Parathyroid adenoma (tissue), 2 donors: ENCODE data around the gene FAM193B.

Experiments used
- H2AFZ ChIP-seq: fragments of 300-600 bp; sonication (generic); one replicate; pipeline ENCODE4 v1.7.0; 2017; ENCODE audit warnings: antibody characterized with exemption, mild to moderate bottlenecking
- H3K27ac ChIP-seq: fragments of 300-600 bp; sonication (generic); one replicate; pipeline ENCODE4 v1.7.0; 2017
- H3K27me3 ChIP-seq: fragments of 300-600 bp; sonication (generic); one replicate; pipeline ENCODE4 v1.7.0; 2017; ENCODE audit warnings: low read length; ENCODE audit not compliant: control insufficient read depth, insufficient read depth
- H3K36me3 ChIP-seq: fragments of 300-600 bp; sonication (generic); one replicate; pipeline ENCODE4 v1.7.0; 2017; ENCODE audit warnings: low read length; ENCODE audit not compliant: control insufficient read depth, insufficient read depth
- H3K4me1 ChIP-seq: fragments of 300-600 bp; sonication (generic); one replicate; pipeline ENCODE4 v1.7.0; 2017; ENCODE audit warnings: control low read depth
- H3K4me2 ChIP-seq: fragments of 300-600 bp; sonication (generic); one replicate; pipeline ENCODE4 v1.7.0; 2017; ENCODE audit warnings: low read length
- H3K4me3 ChIP-seq: fragments of 300-600 bp; sonication (generic); one replicate; pipeline ENCODE4 v1.7.0; 2017; ENCODE audit warnings: low read depth, low read length
- H3K79me2 ChIP-seq: fragments of 300-600 bp; sonication (generic); one replicate; pipeline ENCODE4 v1.7.0; 2017; ENCODE audit warnings: control low read depth
- H3K9ac ChIP-seq: fragments of 300-600 bp; sonication (generic); one replicate; pipeline ENCODE4 v1.7.0; 2017; ENCODE audit warnings: mild to moderate bottlenecking
- H3K9me3 ChIP-seq: fragments of 300-600 bp; sonication (generic); one replicate; pipeline ENCODE4 v1.7.0; 2017; ENCODE audit warnings: low read length; ENCODE audit not compliant: control insufficient read depth
- CTCF ChIP-seq: fragments of 300-600 bp; sonication (generic); IDR thresholded peaks from one replicate; pipeline ENCODE4 v1.7.0; 2017; ENCODE audit warnings: antibody characterized with exemption, mild to moderate bottlenecking
- donor health status: primary hyperparathyroidism.

The FAM193B gene

GRCh38 chr5:177531209-177531940 is 23.0 kb downstream of the FAM193B start:
- H3K4me2 ChIP-seq: no peak overlapping the region
- H3K9ac ChIP-seq: no peak overlapping the region
- no peaks in the 10 kb centered on the region for H3K36me3 ChIP-seq
- H2AFZ ChIP-seq: no peak overlapping the region
- no peaks in the 10 kb centered on the region for H3K9me3 ChIP-seq
- H3K4me3 ChIP-seq: no peak overlapping the region
- H3K79me2 ChIP-seq: peaks cover 42% of the 10 kb centered on the region
- peaks cover 8% of the 10 kb centered on the region for H3K4me1 ChIP-seq
- TF ChIP-seq CTCF: no peak
- H3K27me3 ChIP-seq: no peaks in the 10 kb centered on the region
- H3K27ac ChIP-seq: no peak overlapping the region

- no peak overlapping the region for H2AFZ ChIP-seq
- no peaks in the 10 kb centered on the region for H3K27me3 ChIP-seq
- H3K4me2 ChIP-seq: no peak overlapping the region
- no peak overlapping the region for H3K9ac ChIP-seq
- no peak for TF ChIP-seq CTCF
- no peak overlapping the region for H3K4me3 ChIP-seq
- peaks cover 8% of the 10 kb centered on the region for H3K4me1 ChIP-seq
- H3K9me3 ChIP-seq: no peaks in the 10 kb centered on the region
- H3K36me3 ChIP-seq: no peaks in the 10 kb centered on the region
- peaks cover 42% of the 10 kb centered on the region for H3K79me2 ChIP-seq
- H3K27ac ChIP-seq: no peak overlapping the region
These were observed 23.7 kb downstream of the FAM193B start for GRCh38 chr5:177530638-177531037.

- Histone ChIP-seq H3K27ac (no peak overlapping the region), H2AFZ (no peak overlapping the region), H3K9me3 (no peaks in the 10 kb centered on the region), H3K4me1 (no peaks in the 10 kb centered on the region), H3K4me2 (no peak overlapping the region), H3K79me2 (peaks cover 45% of the 10 kb centered on the region), H3K9ac (no peak overlapping the region), H3K36me3 (no peaks in the 10 kb centered on the region), H3K27me3 (no peaks in the 10 kb centered on the region), H3K4me3 (no peak overlapping the region)
- no peak for TF ChIP-seq CTCF
These were observed 24.8 kb downstream of the FAM193B start for GRCh38 chr5:177529247-177530203.

GRCh38 chr5:177528631-177529030 is 25.7 kb downstream of the FAM193B start:
- TF ChIP-seq CTCF: no peak
- Histone ChIP-seq H3K79me2 (peaks cover 49% of the 10 kb centered on the region), H3K36me3 (no peaks in the 10 kb centered on the region), H3K9ac (no peak overlapping the region), H3K27ac (no peak overlapping the region), H3K4me3 (no peak overlapping the region), H3K4me1 (no peaks in the 10 kb centered on the region), H3K9me3 (no peaks in the 10 kb centered on the region), H2AFZ (no peak overlapping the region), H3K27me3 (no peaks in the 10 kb centered on the region), H3K4me2 (no peak overlapping the region)
